Measurements from ENCODE around the gene C5AR1. TPM values are rescaled to one million over a fixed set of nuclear protein-coding genes. Genes with fewer than 3 reads are reported as not detected.
"Not testable (repeated sequence)": the region's sequence is repeated elsewhere in the genome, so short reads cannot be mapped to it uniquely, and the experiment has no call there.

Gene C5AR1
- polyA plus RNA-seq, 1 of the 3 experiments (the other 2 are of a cell fraction), result 1.2 TPM

DNA sequence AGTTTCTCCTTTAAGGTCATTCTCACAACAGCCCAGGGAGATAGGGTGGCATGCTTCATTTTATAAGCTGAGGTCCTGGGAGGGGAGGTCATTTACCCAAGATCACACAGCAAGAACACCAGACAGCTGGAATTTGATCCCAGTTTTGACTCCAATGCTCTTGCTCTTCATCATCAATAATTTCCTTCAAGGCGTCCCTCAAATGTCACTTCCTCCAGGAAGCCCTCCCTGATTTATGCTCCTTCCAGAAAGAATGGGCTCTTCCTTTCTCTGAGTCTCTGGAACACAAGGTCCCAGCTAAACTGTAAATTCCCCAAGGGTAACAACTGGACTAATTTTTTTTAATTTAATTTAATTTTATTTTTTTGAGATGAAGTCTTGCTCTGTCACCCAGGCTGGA lies 34.8 kb downstream of the C5AR1 start:
- H3F3A ChIP-seq (replicated peaks; ENCODE audit: insufficient read depth), result peaks cover 4% of the 10 kb centered on the region
- H3K4me3 ChIP-seq (ENCODE audit: low read depth in 2 of 2, low read length in 1 of 2), result no peak overlapping the region
- peaks cover 1% of the 10 kb centered on the region for H3K79me2 ChIP-seq (ENCODE audit: insufficient read depth)
- no peaks in the 10 kb centered on the region for H3K36me3 ChIP-seq (replicated peaks in 1 of 2; ENCODE audit: control insufficient read depth in 1 of 2, insufficient read depth in 2 of 2, low read length in 1 of 2)
- H3K4me1 ChIP-seq (ENCODE audit: control insufficient read depth in 1 of 2, insufficient read depth in 2 of 2, low read depth in 1 of 2, low read length in 1 of 2), result no peaks in the 10 kb centered on the region; a peak in 1 of 4 replicates
- no peak overlapping the region for H3K9ac ChIP-seq
- ChIA-PET CTCF (interaction anchor here (1.1 to 1.6 kb wide), 4 partner anchors 14 to 49 kb away, joined by 3 to 5 read pairs (median 4); no protein-coding TSS in a partner anchor), POLR2A (no interaction called here)
- H2AFZ ChIP-seq (ENCODE audit: low read depth), result no peak overlapping the region
- TF ChIP-seq, protein P1, sequence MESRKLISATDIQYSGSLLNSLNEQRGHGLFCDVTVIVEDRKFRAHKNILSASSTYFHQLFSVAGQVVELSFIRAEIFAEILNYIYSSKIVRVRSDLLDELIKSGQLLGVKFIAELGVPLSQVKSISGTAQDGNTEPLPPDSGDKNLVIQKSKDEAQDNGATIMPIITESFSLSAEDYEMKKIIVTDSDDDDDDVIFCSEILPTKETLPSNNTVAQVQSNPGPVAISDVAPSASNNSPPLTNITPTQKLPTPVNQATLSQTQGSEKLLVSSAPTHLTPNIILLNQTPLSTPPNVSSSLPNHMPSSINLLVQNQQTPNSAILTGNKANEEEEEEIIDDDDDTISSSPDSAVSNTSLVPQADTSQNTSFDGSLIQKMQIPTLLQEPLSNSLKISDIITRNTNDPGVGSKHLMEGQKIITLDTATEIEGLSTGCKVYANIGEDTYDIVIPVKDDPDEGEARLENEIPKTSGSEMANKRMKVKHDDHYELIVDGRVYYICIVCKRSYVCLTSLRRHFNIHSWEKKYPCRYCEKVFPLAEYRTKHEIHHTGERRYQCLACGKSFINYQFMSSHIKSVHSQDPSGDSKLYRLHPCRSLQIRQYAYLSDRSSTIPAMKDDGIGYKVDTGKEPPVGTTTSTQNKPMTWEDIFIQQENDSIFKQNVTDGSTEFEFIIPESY (IDR thresholded peaks at IDR 0.05; ENCODE audit: borderline replicate concordance, low read depth), result no peak
- TF ChIP-seq, protein P2, sequence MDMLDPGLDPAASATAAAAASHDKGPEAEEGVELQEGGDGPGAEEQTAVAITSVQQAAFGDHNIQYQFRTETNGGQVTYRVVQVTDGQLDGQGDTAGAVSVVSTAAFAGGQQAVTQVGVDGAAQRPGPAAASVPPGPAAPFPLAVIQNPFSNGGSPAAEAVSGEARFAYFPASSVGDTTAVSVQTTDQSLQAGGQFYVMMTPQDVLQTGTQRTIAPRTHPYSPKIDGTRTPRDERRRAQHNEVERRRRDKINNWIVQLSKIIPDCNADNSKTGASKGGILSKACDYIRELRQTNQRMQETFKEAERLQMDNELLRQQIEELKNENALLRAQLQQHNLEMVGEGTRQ (IDR thresholded peaks at IDR 0.05; ENCODE audit: borderline replicate concordance, low read depth, low read length), result no peak
- TF ChIP-seq FOXJ3 (CRISPR knock-in tag; IDR thresholded peaks at IDR 0.05), result no peak
- no peak for TF ChIP-seq FOXM1 (IDR thresholded peaks at IDR 0.05; ENCODE audit: low read depth)
- no peak for TF ChIP-seq TCF12 (IDR thresholded peaks at IDR 0.05)
- no peak for TF ChIP-seq EP300 (IDR thresholded peaks at IDR 0.05; ENCODE audit: borderline replicate concordance in 1 of 2, low read depth in 1 of 2, low read length in 1 of 2)
- H4K20me1 ChIP-seq (ENCODE audit: insufficient read depth), result no peaks in the 10 kb centered on the region
- no peaks in the 10 kb centered on the region for H3K9me2 ChIP-seq
- DNase-seq, result no peak
- no peaks in the 10 kb centered on the region for H3K27me3 ChIP-seq (ENCODE audit: insufficient read depth)
- WGBS (ENCODE audit: low lambda C conversion rate), result 93% methylated on average over 1 of the region's 1 CpG
- no peak overlapping the region for H3K4me2 ChIP-seq
- H3K27ac ChIP-seq (ENCODE audit: low read depth in 2 of 2, low read length in 1 of 2), result no peak overlapping the region
- H3K9me3 ChIP-seq, result no peaks in the 10 kb centered on the region

DNA sequence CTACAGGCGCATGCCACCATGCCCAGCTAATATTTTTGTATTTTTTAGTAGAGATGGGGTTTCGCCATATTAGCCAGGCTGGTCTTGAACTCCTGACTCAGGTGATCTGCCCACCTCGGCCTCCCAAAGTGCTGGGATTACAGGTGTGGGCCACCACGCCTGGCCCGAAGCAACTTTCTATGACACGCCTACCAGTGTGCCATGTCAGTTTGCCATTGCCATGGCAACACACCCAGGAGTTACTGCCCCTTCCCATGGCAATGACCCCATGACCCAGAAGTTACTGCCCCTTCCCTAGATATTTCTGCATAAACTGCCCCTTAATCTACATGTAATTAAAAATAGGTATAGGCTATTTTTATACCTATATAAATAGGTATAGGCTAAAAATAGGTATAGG lies 36.4 kb downstream of the C5AR1 start:
- H3K9me3 ChIP-seq; H3F3A ChIP-seq (replicated peaks; ENCODE audit: insufficient read depth); H3K4me3 ChIP-seq (ENCODE audit: low read depth in 2 of 2, low read length in 1 of 2); H3K27me3 ChIP-seq (ENCODE audit: insufficient read depth); H3K27ac ChIP-seq (ENCODE audit: low read depth in 2 of 2, low read length in 1 of 2); POLR2A ChIA-PET; H3K9me2 ChIP-seq; CTCF ChIA-PET; H3K4me1 ChIP-seq (ENCODE audit: control insufficient read depth in 1 of 2, insufficient read depth in 2 of 2, low read depth in 1 of 2, low read length in 1 of 2); DNase-seq; H3K36me3 ChIP-seq (replicated peaks in 1 of 2; ENCODE audit: control insufficient read depth in 1 of 2, insufficient read depth in 2 of 2, low read length in 1 of 2); H3K4me2 ChIP-seq; H2AFZ ChIP-seq (ENCODE audit: low read depth); H3K9ac ChIP-seq; H4K20me1 ChIP-seq (ENCODE audit: insufficient read depth): not testable (repeated sequence)
- 78% methylated on average over 6 of the region's 6 CpGs for WGBS (ENCODE audit: low lambda C conversion rate)
- H3K79me2 ChIP-seq (ENCODE audit: insufficient read depth), result peaks cover 17% of the 10 kb centered on the region

Measured in SK-N-SH (cell line).